ENCODE measurements around the gene MS4A10. TPM values are rescaled to one million over a fixed set of nuclear protein-coding genes. Genes with fewer than 3 reads are reported as not detected.

MS4A10 gene
- total RNA-seq, 1 experiment from 2014 or later, result not detected

GRCh38 chr11:60782393-60783140 is 2.6 kb upstream of the MS4A10 start:
- POLR2A ChIA-PET, result no interaction called here
- Mint-ChIP-seq H3K4me1 (no peaks in the 10 kb centered on the region), H3K9me3 (no peaks in the 10 kb centered on the region; the same call in 1 of the 2 replicates), H3K4me3 (no peak overlapping the region), H3K36me3 (no peaks in the 10 kb centered on the region), H3K27me3 (ENCODE audit: low read depth) (no peaks in the 10 kb centered on the region), H3K27ac (no peak overlapping the region)
- ATAC-seq (no peak), DNase-seq (ENCODE audit: low spot score) (no peak)
- CTCF ChIA-PET, result interaction anchor here (0.5 kb wide), 1 partner anchor 219 kb away, joined by 3 read pairs; no protein-coding TSS in a partner anchor
- no peak for TF ChIP-seq SMAD3 (CRISPR knock-in tag; IDR thresholded peaks at IDR 0.05; ENCODE audit: borderline replicate concordance)
- TF ChIP-seq FOXJ3 (CRISPR knock-in tag; IDR thresholded peaks at IDR 0.05; ENCODE audit: borderline replicate concordance), result no peak
- no peak for TF ChIP-seq E2F5 (CRISPR knock-in tag; IDR thresholded peaks at IDR 0.05)
- TF ChIP-seq, protein P1, sequence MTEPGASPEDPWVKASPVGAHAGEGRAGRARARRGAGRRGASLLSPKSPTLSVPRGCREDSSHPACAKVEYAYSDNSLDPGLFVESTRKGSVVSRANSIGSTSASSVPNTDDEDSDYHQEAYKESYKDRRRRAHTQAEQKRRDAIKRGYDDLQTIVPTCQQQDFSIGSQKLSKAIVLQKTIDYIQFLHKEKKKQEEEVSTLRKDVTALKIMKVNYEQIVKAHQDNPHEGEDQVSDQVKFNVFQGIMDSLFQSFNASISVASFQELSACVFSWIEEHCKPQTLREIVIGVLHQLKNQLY (CRISPR knock-in tag; IDR thresholded peaks at IDR 0.05), result no peak
- TF ChIP-seq JUN (CRISPR knock-in tag; IDR thresholded peaks at IDR 0.05), result no peak
- no peak for TF ChIP-seq USF1 (CRISPR knock-in tag; IDR thresholded peaks at IDR 0.05)

DNA sequence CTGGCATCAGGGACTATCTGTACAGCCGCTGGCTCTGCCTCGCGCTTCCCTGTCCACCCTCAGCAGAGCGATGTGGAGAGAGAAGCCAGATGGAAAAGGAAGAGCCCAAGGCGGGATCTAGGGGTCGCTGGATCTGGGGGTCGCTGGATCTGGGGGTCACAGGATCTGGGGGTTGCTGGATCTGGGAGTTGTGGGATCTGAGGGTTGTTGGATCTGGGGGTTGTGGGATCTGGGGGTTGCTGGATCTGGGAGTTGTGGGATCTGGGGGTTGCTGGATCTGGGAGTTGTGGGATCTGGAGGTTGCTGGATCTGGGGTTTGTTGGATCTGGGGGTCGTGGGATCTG is 2.0 kb upstream of the MS4A10 start:
- H3K9me3 Mint-ChIP-seq, result no peaks in the 10 kb centered on the region; the same call in 1 of the 2 replicates
- H3K4me1 Mint-ChIP-seq, result no peaks in the 10 kb centered on the region
- ATAC-seq (no peak), DNase-seq (ENCODE audit: low spot score) (no peak)
- no peaks in the 10 kb centered on the region for H3K36me3 Mint-ChIP-seq
- no peak overlapping the region for H3K27ac Mint-ChIP-seq
- TF ChIP-seq, protein P2, sequence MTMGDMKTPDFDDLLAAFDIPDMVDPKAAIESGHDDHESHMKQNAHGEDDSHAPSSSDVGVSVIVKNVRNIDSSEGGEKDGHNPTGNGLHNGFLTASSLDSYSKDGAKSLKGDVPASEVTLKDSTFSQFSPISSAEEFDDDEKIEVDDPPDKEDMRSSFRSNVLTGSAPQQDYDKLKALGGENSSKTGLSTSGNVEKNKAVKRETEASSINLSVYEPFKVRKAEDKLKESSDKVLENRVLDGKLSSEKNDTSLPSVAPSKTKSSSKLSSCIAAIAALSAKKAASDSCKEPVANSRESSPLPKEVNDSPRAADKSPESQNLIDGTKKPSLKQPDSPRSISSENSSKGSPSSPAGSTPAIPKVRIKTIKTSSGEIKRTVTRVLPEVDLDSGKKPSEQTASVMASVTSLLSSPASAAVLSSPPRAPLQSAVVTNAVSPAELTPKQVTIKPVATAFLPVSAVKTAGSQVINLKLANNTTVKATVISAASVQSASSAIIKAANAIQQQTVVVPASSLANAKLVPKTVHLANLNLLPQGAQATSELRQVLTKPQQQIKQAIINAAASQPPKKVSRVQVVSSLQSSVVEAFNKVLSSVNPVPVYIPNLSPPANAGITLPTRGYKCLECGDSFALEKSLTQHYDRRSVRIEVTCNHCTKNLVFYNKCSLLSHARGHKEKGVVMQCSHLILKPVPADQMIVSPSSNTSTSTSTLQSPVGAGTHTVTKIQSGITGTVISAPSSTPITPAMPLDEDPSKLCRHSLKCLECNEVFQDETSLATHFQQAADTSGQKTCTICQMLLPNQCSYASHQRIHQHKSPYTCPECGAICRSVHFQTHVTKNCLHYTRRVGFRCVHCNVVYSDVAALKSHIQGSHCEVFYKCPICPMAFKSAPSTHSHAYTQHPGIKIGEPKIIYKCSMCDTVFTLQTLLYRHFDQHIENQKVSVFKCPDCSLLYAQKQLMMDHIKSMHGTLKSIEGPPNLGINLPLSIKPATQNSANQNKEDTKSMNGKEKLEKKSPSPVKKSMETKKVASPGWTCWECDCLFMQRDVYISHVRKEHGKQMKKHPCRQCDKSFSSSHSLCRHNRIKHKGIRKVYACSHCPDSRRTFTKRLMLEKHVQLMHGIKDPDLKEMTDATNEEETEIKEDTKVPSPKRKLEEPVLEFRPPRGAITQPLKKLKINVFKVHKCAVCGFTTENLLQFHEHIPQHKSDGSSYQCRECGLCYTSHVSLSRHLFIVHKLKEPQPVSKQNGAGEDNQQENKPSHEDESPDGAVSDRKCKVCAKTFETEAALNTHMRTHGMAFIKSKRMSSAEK (CRISPR knock-in tag; IDR thresholded peaks at IDR 0.05; ENCODE audit: borderline replicate concordance), result no peak
- TF ChIP-seq TEAD1 (CRISPR knock-in tag; IDR thresholded peaks at IDR 0.05) (no peak), GRHL2 (CRISPR knock-in tag; IDR thresholded peaks at IDR 0.05; ENCODE audit: insufficient replicate concordance, severe bottlenecking) (no peak)
- TF ChIP-seq, protein P3, sequence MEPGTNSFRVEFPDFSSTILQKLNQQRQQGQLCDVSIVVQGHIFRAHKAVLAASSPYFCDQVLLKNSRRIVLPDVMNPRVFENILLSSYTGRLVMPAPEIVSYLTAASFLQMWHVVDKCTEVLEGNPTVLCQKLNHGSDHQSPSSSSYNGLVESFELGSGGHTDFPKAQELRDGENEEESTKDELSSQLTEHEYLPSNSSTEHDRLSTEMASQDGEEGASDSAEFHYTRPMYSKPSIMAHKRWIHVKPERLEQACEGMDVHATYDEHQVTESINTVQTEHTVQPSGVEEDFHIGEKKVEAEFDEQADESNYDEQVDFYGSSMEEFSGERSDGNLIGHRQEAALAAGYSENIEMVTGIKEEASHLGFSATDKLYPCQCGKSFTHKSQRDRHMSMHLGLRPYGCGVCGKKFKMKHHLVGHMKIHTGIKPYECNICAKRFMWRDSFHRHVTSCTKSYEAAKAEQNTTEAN (CRISPR knock-in tag; IDR thresholded peaks at IDR 0.05), result no peak
- H3K4me3 Mint-ChIP-seq, result no peak overlapping the region
- no peaks in the 10 kb centered on the region for H3K27me3 Mint-ChIP-seq (ENCODE audit: low read depth)
- ChIA-PET POLR2A (no interaction called here), CTCF (interaction anchor here (0.5 to 3.5 kb wide), 2 partner anchors 7 to 218 kb away, joined by 3 to 17 read pairs; no protein-coding TSS in a partner anchor)

DNA sequence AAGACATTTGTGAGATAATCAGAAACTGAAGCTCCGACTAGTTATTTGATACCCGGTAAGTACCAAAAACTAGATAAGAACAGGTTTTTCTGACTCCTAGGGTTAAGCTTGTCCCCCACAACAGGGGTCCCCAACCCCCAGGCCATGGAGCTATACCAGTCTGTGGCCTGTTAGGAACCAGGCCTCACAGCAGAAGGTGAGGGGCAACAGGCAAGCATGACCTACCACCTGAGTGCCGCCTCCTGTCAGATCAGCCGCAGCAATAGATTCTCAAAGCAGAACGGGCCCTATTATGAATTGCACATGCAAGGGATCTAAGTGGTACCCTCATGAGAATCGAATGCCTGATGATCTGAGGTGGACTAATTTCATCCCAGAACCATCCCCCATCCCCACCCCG is 1.2 kb upstream of the MS4A10 start:
- H3K36me3 Mint-ChIP-seq, result no peaks in the 10 kb centered on the region
- ChIA-PET CTCF (interaction anchor here (1.1 to 3.5 kb wide), 4 partner anchors 8 to 116 kb away, joined by 3 to 17 read pairs (median 4); partner anchors contain the start of gene MS4A15), POLR2A (no interaction called here)
- DNase-seq (ENCODE audit: low spot score) (no peak), ATAC-seq (no peak)
- TF ChIP-seq GRHL2 (CRISPR knock-in tag; IDR thresholded peaks at IDR 0.05; ENCODE audit: insufficient replicate concordance, severe bottlenecking) (no peak), ZNF423 (CRISPR knock-in tag; IDR thresholded peaks at IDR 0.05) (no peak), ERG (CRISPR knock-in tag; IDR thresholded peaks at IDR 0.05) (no peak), ZNF138 (CRISPR knock-in tag; conservative IDR thresholded peaks at IDR 0.05) (no peak)
- no peak overlapping the region for H3K27ac Mint-ChIP-seq
- no peaks in the 10 kb centered on the region; the same call in none of the 2 replicates for H3K9me3 Mint-ChIP-seq
- no peaks in the 10 kb centered on the region for H3K4me1 Mint-ChIP-seq
- no peak overlapping the region for H3K4me3 Mint-ChIP-seq
- no peaks in the 10 kb centered on the region; the same call in 1 of the 2 replicates for H3K27me3 Mint-ChIP-seq (ENCODE audit: low read depth)

Measured in WTC11 (cell line).